NCI-H1930 (cell line): ENCODE measurements around the gene EPHA4.

ENCODE experiments used
- DNase-seq, 2 experiments: peaks; one replicate each; lab custom pipeline; 2025; lab: John Stamatoyannopoulos, UW

EPHA4 gene

GRCh38 chr2:221473451-221473850, 98.7 kb downstream of the EPHA4 start:
- no peak for DNase-seq

GRCh38 chr2:221468317-221468716, 103.8 kb downstream of the EPHA4 start:
- no peak for DNase-seq

- no peak for DNase-seq
Measured at GRCh38 chr2:221467610-221468009, 104.5 kb downstream of the EPHA4 start.

GRCh38 chr2:221466744-221467143, 105.4 kb downstream of the EPHA4 start:
- no peak for DNase-seq

- no peak for DNase-seq
Measured at GRCh38 chr2:221465776-221466175, 106.3 kb downstream of the EPHA4 start.

GRCh38 chr2:221464971-221465370, 107.1 kb downstream of the EPHA4 start:
- DNase-seq = no peak

- no peak for DNase-seq
Measured at GRCh38 chr2:221463241-221463896, 108.7 kb downstream of the EPHA4 start.

DNA sequence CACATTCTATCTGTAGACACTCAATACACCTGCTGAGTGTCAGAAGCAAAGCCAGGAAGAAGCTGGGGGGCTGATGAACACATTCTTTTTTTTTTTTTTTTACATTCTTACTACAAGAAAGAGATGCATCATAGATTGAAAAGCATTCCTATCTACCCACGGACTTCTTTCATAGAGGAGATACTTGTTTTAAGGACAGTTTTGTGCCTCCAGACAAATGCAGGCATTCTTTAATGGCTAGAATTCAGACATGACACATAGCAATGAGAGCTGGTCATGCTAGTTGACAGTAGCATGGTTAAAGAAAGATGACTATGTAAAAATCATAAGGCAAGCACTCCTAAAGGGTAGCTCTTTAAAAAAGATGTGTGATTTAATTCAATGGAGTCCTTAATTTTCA, 110.2 kb downstream of the EPHA4 start:
- no peak for DNase-seq

DNA sequence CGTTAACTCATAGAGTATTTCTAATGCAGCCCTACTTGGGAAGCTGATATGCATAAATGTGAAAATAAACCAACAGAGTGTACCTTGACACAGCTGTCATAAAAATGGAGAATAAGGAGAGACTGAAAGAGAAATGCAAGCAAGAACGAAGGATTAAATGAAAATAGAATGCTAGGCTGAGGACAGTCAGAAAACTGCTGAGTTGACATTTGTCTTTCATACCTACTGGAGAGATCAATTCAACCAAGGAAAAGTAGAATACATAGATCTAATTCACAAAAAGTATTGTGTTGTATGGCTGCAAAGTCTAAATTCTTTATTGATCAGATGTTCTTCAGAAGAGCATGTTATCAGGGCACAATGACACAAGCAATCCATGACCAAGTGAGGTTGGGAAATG, 112.0 kb downstream of the EPHA4 start:
- DNase-seq = no peak

GRCh38 chr2:221458578-221458977, 113.5 kb downstream of the EPHA4 start:
- no peak for DNase-seq

- DNase-seq = no peak
Measured at GRCh38 chr2:221455214-221455613, 116.9 kb downstream of the EPHA4 start.

DNA sequence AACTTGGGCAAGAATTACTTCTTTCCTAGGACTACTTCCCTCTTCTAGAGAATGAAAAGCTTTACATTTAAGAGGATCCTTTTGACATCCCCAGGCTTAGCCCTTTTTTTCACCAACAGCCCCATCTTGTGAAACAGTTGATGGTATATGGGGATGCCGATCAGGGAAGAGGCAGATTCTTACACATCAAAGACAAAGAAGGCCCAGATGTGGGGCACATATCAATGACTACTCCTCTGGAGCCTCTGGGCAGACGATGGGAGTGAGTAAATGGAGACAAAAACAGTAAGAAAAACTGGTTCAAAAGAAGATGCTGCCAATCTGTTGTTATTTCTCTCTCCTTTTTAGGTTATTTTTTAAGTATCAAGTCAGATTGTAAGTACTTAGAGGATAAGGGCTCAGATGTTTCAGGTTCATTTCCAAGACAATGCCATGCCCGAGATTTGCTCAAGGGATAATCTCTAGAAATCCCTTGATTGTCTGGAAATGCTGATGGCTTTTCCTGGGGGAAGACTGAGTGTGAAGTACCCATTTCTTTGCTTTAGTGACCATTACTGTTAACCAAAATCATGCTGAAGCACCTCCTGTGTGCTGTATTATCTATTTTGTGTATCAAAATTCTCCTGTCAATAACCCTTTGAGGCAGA, 117.5 kb downstream of the EPHA4 start:
- DNase-seq = no peak

GRCh38 chr2:221451862-221452788, 120.0 kb downstream of the EPHA4 start:
- no peak for DNase-seq

DNA sequence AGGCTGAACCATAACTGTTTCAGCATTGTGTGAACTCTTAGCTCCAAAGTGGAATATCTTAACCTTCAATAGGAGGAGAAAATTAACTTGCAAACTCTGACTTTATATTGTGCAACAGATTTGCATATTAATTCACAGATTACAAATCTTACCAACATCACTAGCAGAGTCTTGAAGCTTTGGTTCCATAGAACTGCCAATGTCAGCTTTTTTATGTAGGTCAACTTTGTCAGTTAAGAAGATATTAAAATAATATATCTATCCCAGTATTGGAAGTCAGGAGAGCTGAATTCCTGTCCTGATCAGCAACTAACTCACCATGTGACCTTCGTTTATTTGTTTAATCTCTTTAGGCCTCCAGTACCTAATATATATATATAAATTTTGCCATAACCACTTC, 121.8 kb downstream of the EPHA4 start:
- no peak for DNase-seq

- DNase-seq = no peak
Measured at GRCh38 chr2:221449406-221449805, 122.7 kb downstream of the EPHA4 start.

- no peak for DNase-seq
Measured at GRCh38 chr2:221448844-221449390, 123.2 kb downstream of the EPHA4 start.

GRCh38 chr2:221448057-221448843, 123.9 kb downstream of the EPHA4 start:
- DNase-seq = no peak

GRCh38 chr2:221447310-221447709, 124.8 kb downstream of the EPHA4 start:
- no peak for DNase-seq

DNA sequence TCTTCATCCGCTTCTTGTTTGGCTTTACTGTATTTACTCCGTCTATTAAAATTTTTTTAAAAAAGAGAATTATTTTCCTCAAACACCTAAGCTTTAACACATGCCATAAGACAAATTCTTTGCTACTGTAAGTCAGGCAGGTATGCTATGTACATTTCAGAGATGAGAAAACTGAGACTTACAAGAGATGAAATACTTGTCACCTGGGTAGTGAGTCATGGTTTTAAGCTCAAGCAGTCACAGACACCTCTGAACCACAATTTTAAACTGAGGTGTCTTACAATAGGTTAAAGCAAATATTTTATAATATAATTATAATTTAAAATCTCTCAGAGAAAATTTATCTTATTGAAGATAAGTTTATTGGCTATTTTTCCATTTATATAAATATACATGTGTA, 126.0 kb downstream of the EPHA4 start:
- no peak for DNase-seq

DNA sequence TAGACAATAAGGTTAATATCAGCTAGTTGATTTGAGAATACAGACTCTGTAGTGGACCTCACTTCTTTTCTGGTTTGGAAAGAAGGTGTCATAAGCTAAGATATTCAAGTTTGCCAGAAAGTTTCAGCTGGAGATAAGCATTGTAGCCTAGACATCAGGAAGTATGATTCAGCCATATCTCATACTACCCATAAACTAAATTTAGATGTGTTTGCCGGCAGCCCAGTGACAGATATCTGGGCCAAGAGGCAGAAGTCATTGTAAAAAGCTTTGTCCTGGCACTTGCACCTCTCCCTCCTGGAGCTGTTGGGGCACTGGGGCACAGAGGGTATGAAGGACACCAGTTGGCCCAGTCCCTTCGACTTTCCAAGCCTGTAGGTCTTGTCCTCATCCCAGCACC, 128.0 kb downstream of the EPHA4 start:
- no peak for DNase-seq

GRCh38 chr2:221443645-221444044, 128.5 kb downstream of the EPHA4 start:
- no peak for DNase-seq

GRCh38 chr2:221442128-221442527, 130.0 kb downstream of the EPHA4 start:
- no peak for DNase-seq
